GM12878 (cell line): ENCODE measurements around the gene CDH20.

Source experiments
- BCL3 ChIP-seq: IDR thresholded peaks from 2 replicates; pipeline ENCODE4 v1.6.1; 2011; ENCODE audit warnings: borderline replicate concordance, low read depth, mild to moderate bottlenecking, moderate library complexity, low read length; ENCODE audit not compliant: insufficient read depth, poor library complexity, severe bottlenecking
- BRCA1 ChIP-seq: IDR thresholded peaks from 2 replicates; pipeline ENCODE4 v1.6.1; 2011; ENCODE audit warnings: low read depth, low read length, improper control_type of control experiment
- CTCF ChIP-seq, 3 experiments: IDR thresholded peaks in 2 of 3; conservative IDR thresholded peaks in 1 of 3; 2 replicates each; pipeline ENCODE4 v1.5.1; 2011; ENCODE audit warnings: low read depth in 3 of 3, low read length in 3 of 3, mild to moderate bottlenecking in 3 of 3, control low read depth in 2 of 3, moderate library complexity in 2 of 3, inconsistent platforms in 1 of 3, mixed read lengths in 1 of 3; ENCODE audit not compliant: control insufficient read depth in 2 of 3, insufficient read depth in 1 of 3; ENCODE audit errors: extremely low read depth in 1 of 3
- E2F4 ChIP-seq: IDR thresholded peaks from 2 replicates; pipeline ENCODE4 v1.6.1; 2012; ENCODE audit warnings: low read depth, low read length, improper control_type of control experiment
- ELK1 ChIP-seq: IDR thresholded peaks from 2 replicates; pipeline ENCODE4 v1.6.1; 2012; ENCODE audit warnings: low read depth, low read length, improper control_type of control experiment
- EP300 ChIP-seq, 2 experiments: fragments of 150-350 bp in 1 of 2; IDR thresholded peaks; 2 replicates each; pipeline ENCODE4 v1.6.1; 2011 to 2012; ENCODE audit warnings: low read depth in 2 of 2, low read length in 2 of 2, borderline replicate concordance in 1 of 2, improper control_type of control experiment in 1 of 2, inconsistent platforms in 1 of 2; ENCODE audit not compliant: control insufficient read depth in 1 of 2
- NR2C2 ChIP-seq: IDR thresholded peaks from 2 replicates; pipeline ENCODE4 v1.6.1; 2011; ENCODE audit warnings: borderline replicate concordance, low read depth; ENCODE audit not compliant: control insufficient read depth, insufficient read length
- POLR2A ChIP-seq: IDR thresholded peaks from 2 replicates; pipeline ENCODE4 v1.6.1; 2011; ENCODE audit warnings: low read depth, mild to moderate bottlenecking, low read length
- POLR2AphosphoS5 ChIP-seq: IDR thresholded peaks from 2 replicates; pipeline ENCODE4 v1.6.1; 2011; ENCODE audit warnings: mild to moderate bottlenecking, low read length, inconsistent platforms
- RBBP5 ChIP-seq: fragments of 200-600 bp; sonication (generic); conservative IDR thresholded peaks from 2 replicates; pipeline ENCODE4 v1.6.1; 2016
- SMC3 ChIP-seq: IDR thresholded peaks from 2 replicates; pipeline ENCODE4 v1.6.1; 2011; ENCODE audit warnings: low read length, improper control_type of control experiment, borderline replicate concordance
- SRF ChIP-seq, 2 experiments: IDR thresholded peaks; 2 replicates each; pipeline ENCODE4 v1.6.1; 2011; ENCODE audit warnings: low read depth in 2 of 2, low read length in 2 of 2, mild to moderate bottlenecking in 1 of 2, moderate library complexity in 1 of 2
- USF2 ChIP-seq: IDR thresholded peaks from 2 replicates; pipeline ENCODE4 v1.6.1; 2011; ENCODE audit warnings: low read depth, low read length, improper control_type of control experiment, borderline replicate concordance
- TF ChIP-seq, protein P1 (sequence below): IDR thresholded peaks from 2 replicates; pipeline ENCODE4 v1.6.1; 2012; ENCODE audit warnings: low read depth, low read length, improper control_type of control experiment

GRCh38 chr18:61400716-61401115 is 67.5 kb downstream of the CDH20 start:
- TF ChIP-seq USF2: no peak
- TF ChIP-seq E2F4: no peak
- no peak for TF ChIP-seq EP300 (IDR thresholded peaks at IDR 0.05; ENCODE audit: borderline replicate concordance in 1 of 2, control insufficient read depth in 1 of 2, low read depth in 2 of 2, low read length in 2 of 2)
- TF ChIP-seq BRCA1: no peak
- no peak for TF ChIP-seq SMC3
- TF ChIP-seq POLR2AphosphoS5: no peak
- no peak for TF ChIP-seq CTCF (IDR thresholded peaks at IDR 0.05 in 2 of 3, conservative IDR thresholded peaks at IDR 0.05 in 1 of 3; ENCODE audit: control insufficient read depth in 2 of 3, extremely low read depth in 1 of 3, insufficient read depth in 1 of 3, low read depth in 3 of 3, low read length in 3 of 3)
- TF ChIP-seq BCL3: no peak
- no peak for TF ChIP-seq POLR2A
- TF ChIP-seq NR2C2: no peak
- TF ChIP-seq ELK1: no peak
- TF ChIP-seq, protein P1, sequence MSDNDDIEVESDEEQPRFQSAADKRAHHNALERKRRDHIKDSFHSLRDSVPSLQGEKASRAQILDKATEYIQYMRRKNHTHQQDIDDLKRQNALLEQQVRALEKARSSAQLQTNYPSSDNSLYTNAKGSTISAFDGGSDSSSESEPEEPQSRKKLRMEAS: no peak
- TF ChIP-seq RBBP5: no peak
- no peak for TF ChIP-seq SRF (IDR thresholded peaks at IDR 0.05; ENCODE audit: low read depth in 2 of 2, low read length in 2 of 2)
